K562 (cell line): ENCODE results near the gene SGIP1. TPM values are rescaled to one million over a fixed set of nuclear protein-coding genes. Genes with fewer than 3 reads are reported as not detected.

Experiments used
- ATAC-seq: fragments of 200-7000 bp; cut with Tn5 transposase; 3 replicates; pipeline ENCODE4 v1.9.1; 2020; ENCODE audit warnings: moderate library complexity
- BruUV-seq: library from RNA; stranded (reverse); fragments of 400-500 nt; replicated peaks from 2 replicates; lab custom pipeline; 2021; lab: Mats Ljungman, UMichigan
- CTCF ChIA-PET: fragments of 300-600 bp; formaldehyde crosslinking; extraction: SDS; loops from one replicate; lab custom pipeline; 2021; ENCODE audit warnings: low intra/inter-chr PET ratio; lab: Yijun Ruan, JAX
- POLR2A ChIA-PET: fragments of 300-600, 350-650 bp; sonication (Branson Sonifier 250); formaldehyde crosslinking; extraction: SDS; loops from one replicate; lab custom pipeline; 2021; ENCODE audit warnings: antibody characterized with exemption, inconsistent platforms; lab: Yijun Ruan, JAX
- DNase-seq, 4 experiments: peaks; one replicate each; pipeline versions ENCODE4 v3.0.0 to v3.0.0-alpha.2; 2011 to 2018; ENCODE audit warnings: low spot score in 3 of 4, mixed read lengths in 3 of 4; ENCODE audit errors: extremely low read depth in 1 of 4
- FAIRE-seq: peaks from 2 replicates; lab custom pipeline; 2011; peaks lifted over from hg19 to GRCh38; lab: Jason Lieb, UNC
- H2AFZ ChIP-seq: 2 replicates; pipeline ENCODE4 v1.6.0; 2011; ENCODE audit warnings: low read depth, low read length, control low read depth, inconsistent platforms
- H3K27ac ChIP-seq: fragments of 200-600 bp; 3 replicates; pipeline ENCODE4 v1.8.0; 2011; ENCODE audit warnings: low read depth, mild to moderate bottlenecking, control low read depth, inconsistent platforms, low read length, moderate library complexity, mixed read lengths; ENCODE audit errors: extremely low read depth
- H3K27me3 ChIP-seq, 2 experiments: fragments of 300-600 bp in 1 of 2; 2 replicates in 1 of 2; 3 replicates in 1 of 2; pipeline versions ENCODE4 v1.6.0 to v1.8.0; 2011; ENCODE audit warnings: inconsistent platforms in 2 of 2, low read length in 2 of 2, mild to moderate bottlenecking in 1 of 2, mixed read lengths in 1 of 2, moderate library complexity in 1 of 2; ENCODE audit not compliant: control insufficient read depth in 2 of 2, insufficient read depth in 2 of 2
- H3K36me3 ChIP-seq: fragments of 300-600 bp; 3 replicates; pipeline ENCODE4 v1.8.0; 2011; ENCODE audit warnings: mild to moderate bottlenecking, low read length, inconsistent platforms; ENCODE audit not compliant: control insufficient read depth, insufficient read depth
- H3K4me1 ChIP-seq, 2 experiments: fragments of 200-600 bp in 1 of 2; replicated peaks in 1 of 2; 2 replicates in 1 of 2; 3 replicates in 1 of 2; pipeline versions ENCODE4 v1.5.1 to v1.8.0; 2011; ENCODE audit warnings: inconsistent platforms in 2 of 2, low read length in 2 of 2, mild to moderate bottlenecking in 1 of 2, mixed read lengths in 1 of 2, moderate library complexity in 1 of 2; ENCODE audit not compliant: control insufficient read depth in 2 of 2, insufficient read depth in 2 of 2
- H3K4me2 ChIP-seq: 2 replicates; pipeline ENCODE4 v1.6.1; 2011; ENCODE audit warnings: low read length, control low read depth, inconsistent platforms, mixed read lengths; ENCODE audit not compliant: insufficient read depth
- H3K4me3 ChIP-seq: fragments of 200-600 bp; sonication (generic), shearing (Covaris generic); 2 replicates; pipeline ENCODE4 v1.5.1; 2016; ENCODE audit warnings: control low read depth, inconsistent platforms
- H3K79me2 ChIP-seq: fragments of 200-600 bp; 3 replicates; pipeline ENCODE4 v1.8.0; 2011; ENCODE audit warnings: low read length, inconsistent platforms; ENCODE audit not compliant: control insufficient read depth, insufficient read depth
- H3K9ac ChIP-seq, 2 experiments: 2 replicates each; pipeline versions ENCODE4 v1.6.0 to v1.6.1; 2011; ENCODE audit warnings: low read depth in 2 of 2, low read length in 2 of 2, control low read depth in 1 of 2, inconsistent platforms in 1 of 2, mild to moderate bottlenecking in 1 of 2, mixed read lengths in 1 of 2; ENCODE audit not compliant: insufficient read depth in 1 of 2
- H3K9me1 ChIP-seq: one replicate; pipeline ENCODE4 v1.6.0; 2011; ENCODE audit warnings: inconsistent platforms, mild to moderate bottlenecking, low read length, moderate library complexity; ENCODE audit not compliant: control insufficient read depth, insufficient read depth
- H3K9me3 ChIP-seq: replicated peaks from 2 replicates; pipeline ENCODE4 v1.5.1; 2011; ENCODE audit warnings: low read depth, low read length, inconsistent platforms; ENCODE audit not compliant: control insufficient read depth, insufficient read depth
- H4K20me1 ChIP-seq: replicated peaks from 2 replicates; pipeline ENCODE4 v1.6.1; 2011; ENCODE audit warnings: low read length, inconsistent platforms, mixed read lengths; ENCODE audit not compliant: control insufficient read depth, insufficient read depth
- BRF1 ChIP-seq: IDR thresholded peaks from 3 replicates; pipeline ENCODE4 v1.6.1; 2011; ENCODE audit warnings: borderline replicate concordance, mild to moderate bottlenecking; ENCODE audit not compliant: insufficient read length; ENCODE audit errors: extremely low read depth
- HOMEZ ChIP-seq: fragments of 250-450 bp; sonication (Bioruptor Pico); IDR thresholded peaks from 2 replicates; pipeline ENCODE4 v1.4.0; 2020; ENCODE audit warnings: mild to moderate bottlenecking, moderate library complexity
- PURB ChIP-seq: sonication (generic); formaldehyde crosslinking; IDR thresholded peaks from 2 replicates; pipeline ENCODE4 v1.9.0; 2021; ENCODE audit warnings: low read depth, mild to moderate bottlenecking, missing genetic modification reagents
- RAD21 ChIP-seq, 2 experiments: fragments of 250-450 bp in 1 of 2; fragments of 450-650 bp in 1 of 2; sonication (Bioruptor Pico) in 1 of 2; formaldehyde crosslinking in 1 of 2; IDR thresholded peaks in 1 of 2; conservative IDR thresholded peaks in 1 of 2; 2 replicates each; pipeline versions ENCODE4 v1.4.0 to v1.8.0; 2020 to 2022; ENCODE audit warnings: mild to moderate bottlenecking in 2 of 2, moderate library complexity in 1 of 2
- TRIM28 ChIP-seq: fragments of 450-650 bp; IDR thresholded peaks from 2 replicates; pipeline ENCODE4 v1.6.1; 2017
- ZBTB40 ChIP-seq, 2 experiments: fragments of 450-650 bp in 1 of 2; sonication (generic) in 1 of 2; formaldehyde crosslinking in 1 of 2; IDR thresholded peaks; 2 replicates each; pipeline versions ENCODE4 v1.7.1 to v1.9.0; 2016 to 2022; ENCODE audit warnings: inconsistent platforms in 1 of 2, mild to moderate bottlenecking in 1 of 2, missing genetic modification reagents in 1 of 2
- ZNF280A ChIP-seq: fragments of 450-650 bp; IDR thresholded peaks from 2 replicates; pipeline ENCODE4 v1.6.1; 2018; ENCODE audit warnings: mild to moderate bottlenecking, low read depth; ENCODE audit not compliant: partially characterized antibody
- WGBS: fragments of 100-300 bp; shearing (Covaris generic); methylation state at CpG from one replicate; pipeline ENCODE4 v1.1.6; 2016; ENCODE audit warnings: low coverage, mixed read lengths; ENCODE audit not compliant: insufficient coverage; ENCODE audit errors: missing lambda C conversion rate; 5-methylcytosine and 5-hydroxymethylcytosine counted together
- in situ Hi-C: fragments of 300-500 bp; cut with MboI; formaldehyde crosslinking; loops from 4 replicates; pipeline ENCODE4 v1.15.0; 2018; ENCODE audit warnings: inconsistent platforms, mixed read lengths
- intact Hi-C: fragments of 100-400 bp; cut with micrococcal nuclease; formaldehyde crosslinking; loops from 2 replicates; pipeline ENCODE4 v1.14.2; 2022
- polyA plus RNA-seq, 8 experiments: library from polyadenylated mRNA; depleted of rRNA in 4 of 8; stranded (reverse) in 5 of 8; unstranded in 3 of 8; fragments of >200 nt; fragmentation: Nextera tagmentation in 2 of 8; fragmentation: Illumina TruSeq in 1 of 8; extraction: Ambion mirVana in 2 of 8; extraction: Trizol in 1 of 8; gene quantifications; 2 replicates each; pipeline versions ENCODE4 v1.2.1 to v1.2.3, GENCODE V29; 2011 to 2014; ENCODE audit warnings: inconsistent platforms in 1 of 8, missing spikeins in 1 of 8
- total RNA-seq, 7 experiments: library from RNA; depleted of rRNA in 6 of 7; stranded (reverse); fragments of >200 nt in 6 of 7; fragmentation: Illumina TruSeq in 2 of 7; extraction: Trizol in 2 of 7; gene quantifications; 2 replicates each; pipeline versions ENCODE4 v1.2.1 to v1.2.3, GENCODE V29; 2011 to 2021; ENCODE audit warnings: low replicate concordance in 1 of 7

SGIP1 gene
- total and polyA plus RNA-seq, 9 of the 15 experiments (the other 6 are each of a cell fraction or from before 2014, with no cell fraction given) = 0.07 to 0.35 TPM; not detected in 7

- peak; percentile 84 for FAIRE-seq
- Histone ChIP-seq H3K4me1 (no peaks in the 10 kb centered on the region), H3K9me1 (no peaks in the 10 kb centered on the region), H3K9ac (no peak overlapping the region), H3K4me3 (no peak overlapping the region), H2AFZ (no peak overlapping the region), H3K79me2 (no peaks in the 10 kb centered on the region), H4K20me1 (no peaks in the 10 kb centered on the region), H3K27ac (no peak overlapping the region), H3K4me2 (no peak overlapping the region), H3K9me3 (no peaks in the 10 kb centered on the region), H3K27me3 (peaks cover 0 to 4% of the 10 kb centered on the region in 2 experiments; a peak in 1 of 5 replicates), H3K36me3 (no peaks in the 10 kb centered on the region)
- in situ Hi-C loops (no loop called here), intact Hi-C loops (loop anchor here (1.0 to 10.0 kb wide), 4 partner anchors 47 to 547 kb away; no protein-coding TSS in a partner anchor)
- peak; percentile 33 to 59 (median 34) for DNase-seq
- POLR2A ChIA-PET = no interaction called here
- 2% methylated on average over 3 of the region's 3 CpGs for WGBS
- BruUV-seq = no TSS peak
- peak; percentile 91 for ATAC-seq
- CTCF ChIA-PET = interaction anchor here (0.7 to 0.8 kb wide), 2 partner anchors 250 to 261 kb away, joined by 3 read pairs; no protein-coding TSS in a partner anchor
- TF ChIP-seq ZNF280A (no peak), RAD21 (CRISPR knock-in tag; conservative IDR thresholded peaks at IDR 0.05 in 1 of 2, IDR thresholded peaks at IDR 0.05 in 1 of 2) (peak; percentile 40 to 66), PURB (CRISPR knock-in tag) (no peak), HOMEZ (CRISPR knock-in tag) (no peak), ZBTB40 (IDR thresholded peaks at IDR 0.05) (0 out of 2 replicates have a peak, but pooled peaks have one; percentile 26), ZBTB40 (CRISPR knock-in tag; IDR thresholded peaks at IDR 0.05) (no peak), BRF1 (no peak), TRIM28 (no peak)
Measured at GRCh38 chr1:66503841-66504470, 30.0 kb upstream of the SGIP1 start.
